Measurements from ENCODE around the gene RBBP8NL.
"Not testable (repeated sequence)": the region's sequence is repeated elsewhere in the genome, so short reads cannot be mapped to it uniquely, and the experiment has no call there.

The RBBP8NL gene

DNA sequence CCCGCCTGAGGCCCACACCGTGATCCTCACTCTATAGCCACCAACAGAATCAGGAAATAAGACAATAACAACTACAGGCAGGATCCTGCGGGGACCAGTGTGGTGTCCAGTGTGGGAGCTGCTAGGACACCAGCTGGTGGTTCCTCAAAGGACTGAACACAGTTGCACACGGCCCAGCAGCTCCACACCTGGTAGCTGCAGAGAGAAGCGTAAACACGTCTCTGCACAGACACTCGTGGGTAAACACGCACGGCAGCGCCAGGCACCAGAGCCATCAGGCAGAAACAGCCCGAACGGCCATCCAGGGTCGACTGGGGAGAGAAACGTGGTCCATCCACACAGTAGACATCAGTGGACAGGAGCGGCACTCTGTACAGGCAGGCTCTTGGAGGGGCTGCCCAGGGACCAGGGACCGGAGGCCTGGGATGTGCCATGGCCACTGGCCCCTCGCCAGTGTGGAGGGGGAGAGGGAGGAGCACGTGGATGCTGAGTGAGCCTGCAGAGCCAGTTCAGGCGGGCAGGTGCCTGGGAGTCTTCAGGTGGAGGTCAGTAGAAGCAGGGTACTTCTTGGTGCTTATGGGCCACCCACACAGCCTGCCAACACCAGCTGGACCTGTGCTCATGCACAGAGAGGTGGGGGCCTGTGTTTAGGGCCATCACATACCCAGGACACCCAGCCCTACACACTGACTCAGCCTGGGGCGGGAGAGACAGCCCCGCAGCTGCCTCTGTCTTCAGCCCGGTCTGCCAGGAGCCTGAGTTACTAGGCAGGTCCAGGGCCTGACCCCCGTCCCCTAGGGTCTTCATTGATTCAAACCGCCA, 52.8 kb downstream of the RBBP8NL start:
- no peak for DNase-seq (ENCODE audit: low read depth in 2 of 2)

GRCh38 chr20:62373631-62374179, 53.6 kb downstream of the RBBP8NL start:
- not testable (repeated sequence) for DNase-seq (ENCODE audit: low read depth in 2 of 2)

- no peak for DNase-seq (ENCODE audit: low read depth in 2 of 2)
Observed at GRCh38 chr20:62372042-62372993, 55.0 kb downstream of the RBBP8NL start.

- DNase-seq (ENCODE audit: low read depth in 2 of 2) = no peak
Observed at GRCh38 chr20:62371588-62372041, 55.7 kb downstream of the RBBP8NL start.

DNA sequence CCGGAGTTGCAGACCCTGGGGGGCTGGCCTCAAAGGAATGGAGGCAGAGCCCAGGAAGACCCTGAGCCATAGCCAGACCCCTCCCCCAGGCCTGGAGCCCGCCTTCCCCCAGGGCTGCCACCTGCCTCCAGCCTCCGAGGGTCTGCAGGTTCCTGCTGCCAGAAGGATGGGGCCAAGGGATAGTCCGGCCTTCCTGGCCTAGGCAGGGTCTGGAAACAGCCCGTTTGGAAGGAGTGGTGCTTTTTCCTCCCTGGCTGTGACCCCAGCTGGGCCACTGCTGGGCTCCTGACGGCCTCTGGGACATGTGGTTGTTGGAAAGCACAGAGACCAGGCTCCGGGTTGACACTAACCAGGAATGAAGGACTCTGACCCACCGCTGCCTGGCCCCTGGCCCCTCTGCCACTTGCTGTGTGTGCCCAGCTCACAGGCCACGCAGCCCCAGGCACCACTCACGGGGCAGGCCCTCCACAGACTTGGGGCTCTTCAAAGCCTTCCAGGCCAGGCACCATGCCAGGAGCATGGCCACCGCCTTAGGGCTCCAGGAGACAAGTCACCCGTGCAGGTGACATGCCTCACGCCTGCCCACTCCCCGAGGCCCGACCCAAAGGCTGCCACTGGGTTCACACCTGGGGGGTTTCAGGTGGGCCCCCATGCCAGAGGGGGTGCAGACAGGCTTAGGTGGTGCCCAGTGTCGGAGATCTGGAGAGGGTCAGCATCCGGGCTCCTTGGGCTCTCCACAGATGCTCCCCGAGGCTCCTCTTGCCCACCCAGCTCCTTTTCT, 56.3 kb downstream of the RBBP8NL start:
- DNase-seq (ENCODE audit: low read depth in 2 of 2) = no peak

- no peak for DNase-seq (ENCODE audit: low read depth in 2 of 2)
Observed at GRCh38 chr20:62370115-62370806, 57.1 kb downstream of the RBBP8NL start.

GRCh38 chr20:62369815-62370114, 57.6 kb downstream of the RBBP8NL start:
- no peak for DNase-seq (ENCODE audit: low read depth in 2 of 2)

GRCh38 chr20:62368976-62369814, 58.1 kb downstream of the RBBP8NL start:
- DNase-seq (ENCODE audit: low read depth in 2 of 2) = no peak

DNA sequence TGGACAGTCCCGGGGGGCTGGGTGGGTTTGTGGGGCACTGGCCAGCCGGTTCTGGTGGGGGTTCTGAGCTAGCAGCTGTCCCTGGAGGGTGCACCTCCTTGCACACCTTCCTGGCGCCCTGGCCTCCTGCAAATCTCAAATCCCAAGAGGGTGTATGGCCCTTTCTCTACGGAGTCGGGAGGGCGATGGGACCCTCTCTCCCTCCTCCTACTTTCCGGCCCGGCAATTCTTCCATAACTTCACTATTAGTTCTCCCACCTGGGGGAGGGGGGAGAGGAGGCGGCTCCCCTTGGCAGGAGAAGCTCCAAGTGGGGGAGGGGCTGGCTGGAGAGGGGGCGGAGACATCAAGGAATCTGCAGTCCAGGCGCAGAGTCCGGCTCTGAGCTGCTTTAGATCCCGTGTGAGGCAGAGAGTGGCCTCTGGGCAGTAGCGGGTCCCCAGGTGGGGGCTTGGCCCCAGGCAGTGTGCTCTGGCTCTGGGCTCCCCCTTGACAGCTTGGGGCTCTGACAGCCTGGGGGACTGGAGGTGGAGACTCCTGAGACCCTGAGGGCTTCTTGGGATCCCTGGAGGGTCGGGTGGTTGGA, 58.9 kb downstream of the RBBP8NL start:
- DNase-seq (ENCODE audit: low read depth in 2 of 2) = no peak

GRCh38 chr20:62367633-62368391, 59.5 kb downstream of the RBBP8NL start:
- DNase-seq (ENCODE audit: low read depth in 2 of 2) = no peak

DNA sequence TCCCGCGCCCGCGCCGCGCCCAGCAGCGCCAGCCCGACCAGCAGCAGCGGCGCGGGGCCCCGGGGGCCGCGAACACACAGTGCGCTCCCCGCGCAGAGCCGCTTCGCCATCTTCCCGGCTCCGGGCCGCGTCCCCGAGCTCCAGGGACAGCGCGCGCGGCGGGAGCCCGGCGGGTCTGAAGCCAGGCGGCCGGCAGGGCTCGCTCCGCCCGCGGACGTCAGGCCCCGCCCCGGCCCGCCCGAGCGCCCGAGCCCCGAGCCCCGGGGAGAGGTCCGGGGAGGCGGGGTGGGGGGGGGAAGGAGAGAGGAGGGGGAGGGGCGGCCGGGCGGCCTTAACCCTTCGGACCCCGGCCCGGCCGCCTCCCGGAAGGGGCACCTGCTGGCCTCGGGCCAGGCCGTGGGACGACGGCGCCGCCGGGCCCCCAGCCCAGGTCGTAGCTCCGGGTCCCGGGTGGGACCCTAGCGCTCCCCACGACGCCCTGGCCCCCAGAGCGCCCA, 60.2 kb downstream of the RBBP8NL start, which contains the start of gene LAMA5:
Gene LAMA5 (minus strand): TSS at position 177 of the 497 bp plus-strand sequence. CDS start 67 bp downstream, at position 110.
- no peak for DNase-seq (ENCODE audit: low read depth in 2 of 2)

GRCh38 chr20:62366370-62367135, 60.8 kb downstream of the RBBP8NL start:
- DNase-seq (ENCODE audit: low read depth in 2 of 2) = no peak

DNA sequence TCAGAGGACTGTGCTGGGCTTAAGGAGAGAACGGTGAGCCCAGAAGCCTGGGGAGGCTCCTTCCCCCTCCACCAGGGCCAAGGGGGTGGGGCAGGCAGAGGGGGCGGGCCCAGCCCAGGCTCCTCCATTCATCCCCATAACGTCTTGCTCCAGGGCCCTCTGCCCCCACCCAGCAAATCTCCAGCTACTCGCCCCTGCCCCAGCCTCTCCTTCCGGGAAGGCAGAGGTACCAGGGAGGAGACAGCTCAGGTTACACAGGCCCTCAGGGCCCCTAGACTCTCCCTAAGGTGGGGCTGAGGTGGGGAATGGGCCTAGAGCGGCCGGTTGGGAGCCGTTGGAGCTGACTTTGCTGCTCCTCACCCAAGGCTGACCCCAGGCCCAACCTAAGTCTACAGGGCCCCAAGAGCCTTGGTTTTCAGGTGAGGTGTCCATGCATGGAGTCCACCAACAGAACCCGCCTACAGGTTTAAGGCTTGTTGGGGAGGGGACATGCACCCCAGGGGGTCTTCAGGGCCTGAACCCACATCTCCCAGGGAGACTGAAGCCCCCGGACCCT, 61.4 kb downstream of the RBBP8NL start:
- no peak for DNase-seq (ENCODE audit: low read depth in 2 of 2)

DNA sequence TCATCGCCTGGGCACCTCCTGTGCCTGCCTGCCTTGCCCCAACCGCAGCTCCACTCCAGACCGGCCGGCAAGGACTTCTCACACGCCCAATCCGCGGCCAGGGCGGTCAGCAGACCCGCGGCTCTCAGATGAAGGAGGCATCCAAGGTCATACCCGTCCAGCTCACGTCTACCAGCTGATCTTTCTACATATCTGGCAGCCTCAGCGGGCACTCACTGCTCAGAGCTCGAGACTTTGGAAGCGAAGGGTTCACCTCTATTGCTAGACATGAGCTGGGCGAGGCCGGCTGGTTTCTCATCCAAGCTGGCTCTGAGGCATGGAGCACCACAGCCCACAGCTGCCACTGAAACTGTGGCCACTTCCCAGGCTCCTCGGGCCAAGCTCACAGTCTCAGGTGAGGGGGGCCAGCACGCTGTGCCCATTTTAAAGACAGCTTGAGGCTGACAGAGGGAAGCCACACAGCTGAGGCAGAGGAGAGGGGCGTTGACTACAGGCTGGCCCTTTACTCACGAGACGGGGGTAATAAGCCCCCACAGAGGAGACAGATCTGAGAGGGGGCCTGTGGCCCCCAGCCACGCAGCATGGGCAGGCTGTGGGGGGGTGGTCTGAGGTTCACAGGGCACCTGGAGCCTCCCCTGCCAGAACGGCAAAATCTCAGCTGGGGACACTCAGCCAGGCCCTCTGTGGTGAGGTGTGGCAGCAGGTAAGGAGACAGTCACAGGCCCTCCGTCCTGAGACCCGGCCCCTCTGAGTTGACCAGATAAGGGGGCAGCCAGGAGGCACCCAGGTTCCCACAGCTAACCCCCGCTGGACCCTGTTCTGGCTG, 62.2 kb downstream of the RBBP8NL start:
- no peak for DNase-seq (ENCODE audit: low read depth in 2 of 2)

DNA sequence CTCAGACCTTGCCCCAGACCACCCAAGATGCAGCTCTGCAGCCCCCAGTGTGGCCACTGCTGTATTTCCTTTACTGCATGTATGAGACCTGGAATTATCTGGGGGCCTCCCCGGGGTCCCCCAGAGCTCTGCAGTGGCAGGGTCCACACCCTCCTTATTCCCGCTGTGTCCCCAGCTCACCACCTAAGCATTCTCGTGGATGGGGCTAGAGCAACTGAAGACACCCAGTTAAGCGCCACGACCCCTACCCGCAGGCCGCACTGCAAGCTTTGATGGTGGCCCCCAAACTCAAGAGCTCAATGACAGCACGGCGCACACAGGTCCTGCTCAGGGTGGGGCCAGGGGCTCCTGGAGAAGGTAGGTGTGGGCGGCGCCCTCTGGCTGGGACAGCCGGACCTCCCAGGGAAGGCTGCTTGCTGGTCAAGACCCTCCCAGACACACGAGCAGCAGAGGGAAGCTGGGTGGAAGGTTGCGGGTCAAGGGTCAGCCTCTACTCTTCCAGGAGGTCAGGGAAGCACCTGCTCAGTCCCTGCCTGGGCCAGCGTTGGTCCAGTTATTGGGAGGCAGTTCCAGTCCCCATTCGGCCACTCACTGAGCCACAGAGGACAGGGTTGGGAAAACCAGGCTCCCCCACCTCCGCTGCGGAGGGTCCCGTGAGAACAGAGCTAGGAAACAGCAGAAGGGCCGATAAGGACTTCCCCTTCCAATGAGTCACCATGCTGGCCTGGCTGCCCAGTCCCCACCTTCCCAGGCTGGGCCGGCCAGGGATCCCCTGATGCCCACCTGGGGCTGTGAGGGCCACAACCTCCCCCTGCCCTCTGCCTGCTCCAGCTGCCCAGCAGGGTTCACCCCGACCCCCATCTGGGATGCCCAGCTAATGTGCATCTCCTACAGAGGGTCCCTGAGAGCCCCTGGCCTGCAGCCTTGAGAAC, 63.2 kb downstream of the RBBP8NL start:
- no peak for DNase-seq (ENCODE audit: low read depth in 2 of 2)
